ENCODE measurements around the gene OOSP4B. TPM values are rescaled to one million over a fixed set of nuclear protein-coding genes. Genes with fewer than 3 reads are reported as not detected.
"Not testable (repeated sequence)": the region's sequence is repeated elsewhere in the genome, so short reads cannot be mapped to it uniquely, and the experiment has no call there.

The OOSP4B gene
- total RNA-seq, 2 experiments from 2014 or later, result not detected

DNA sequence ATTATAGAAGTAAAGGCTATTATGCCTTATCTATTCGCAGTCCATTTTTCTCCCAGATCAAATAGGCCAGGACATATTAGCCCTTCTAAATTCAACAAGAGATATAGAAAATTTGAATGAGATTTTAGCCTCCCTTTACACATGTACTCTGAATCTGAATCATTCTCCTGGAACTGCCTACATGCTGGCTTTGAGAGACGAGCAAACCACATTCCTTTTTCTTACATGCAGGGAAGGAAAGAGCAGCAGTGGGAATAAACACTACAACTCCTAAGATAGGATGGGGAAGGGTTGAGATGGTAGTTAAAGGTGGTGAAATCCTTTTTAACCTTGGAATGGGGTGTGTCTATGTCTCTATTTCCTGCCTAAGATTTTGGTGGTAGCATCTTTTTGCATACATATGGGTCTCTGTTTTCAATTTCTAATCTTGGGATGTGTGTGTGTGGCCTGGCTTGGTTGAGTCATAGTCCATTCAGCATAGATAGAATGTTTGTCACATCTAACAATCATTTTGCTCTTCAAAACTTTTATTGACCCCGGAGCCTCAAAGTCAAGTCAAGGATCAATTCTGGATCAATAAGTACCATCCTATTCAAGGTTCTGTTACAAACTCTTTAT lies 12.1 kb downstream of the OOSP4B start:
- Histone ChIP-seq H3K36me3 (ENCODE audit: insufficient read depth, low read length) (no peaks in the 10 kb centered on the region), H3K9me2 (ENCODE audit: insufficient read depth, low read length) (no peaks in the 10 kb centered on the region), H2AFZ (ENCODE audit: low read length) (no peak overlapping the region), H3K4me1 (ENCODE audit: insufficient read depth, low read length, poor library complexity, severe bottlenecking) (no peaks in the 10 kb centered on the region), H4K20me1 (ENCODE audit: insufficient read depth, low read length) (no peaks in the 10 kb centered on the region), H3K27ac (ENCODE audit: low read depth, low read length, poor library complexity, severe bottlenecking) (no peak overlapping the region), H3K4me3 (ENCODE audit: low read depth, low read length, poor library complexity, severe bottlenecking) (no peak overlapping the region), H3K9me3 (ENCODE audit: low read length) (no peaks in the 10 kb centered on the region), H3K79me2 (ENCODE audit: insufficient read depth, low read depth, low read length) (no peaks in the 10 kb centered on the region), H3K4me2 (ENCODE audit: low read length) (no peak overlapping the region)
- BruUV-seq (replicated peaks), result no TSS peak
- DNase-seq (ENCODE audit: low spot score), result no peak
- TF ChIP-seq, protein P1, sequence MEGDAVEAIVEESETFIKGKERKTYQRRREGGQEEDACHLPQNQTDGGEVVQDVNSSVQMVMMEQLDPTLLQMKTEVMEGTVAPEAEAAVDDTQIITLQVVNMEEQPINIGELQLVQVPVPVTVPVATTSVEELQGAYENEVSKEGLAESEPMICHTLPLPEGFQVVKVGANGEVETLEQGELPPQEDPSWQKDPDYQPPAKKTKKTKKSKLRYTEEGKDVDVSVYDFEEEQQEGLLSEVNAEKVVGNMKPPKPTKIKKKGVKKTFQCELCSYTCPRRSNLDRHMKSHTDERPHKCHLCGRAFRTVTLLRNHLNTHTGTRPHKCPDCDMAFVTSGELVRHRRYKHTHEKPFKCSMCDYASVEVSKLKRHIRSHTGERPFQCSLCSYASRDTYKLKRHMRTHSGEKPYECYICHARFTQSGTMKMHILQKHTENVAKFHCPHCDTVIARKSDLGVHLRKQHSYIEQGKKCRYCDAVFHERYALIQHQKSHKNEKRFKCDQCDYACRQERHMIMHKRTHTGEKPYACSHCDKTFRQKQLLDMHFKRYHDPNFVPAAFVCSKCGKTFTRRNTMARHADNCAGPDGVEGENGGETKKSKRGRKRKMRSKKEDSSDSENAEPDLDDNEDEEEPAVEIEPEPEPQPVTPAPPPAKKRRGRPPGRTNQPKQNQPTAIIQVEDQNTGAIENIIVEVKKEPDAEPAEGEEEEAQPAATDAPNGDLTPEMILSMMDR (conservative IDR thresholded peaks at IDR 0.05; ENCODE audit: low read length), result no peak
- TF ChIP-seq EZH2phosphoT487 (IDR thresholded peaks at IDR 0.05; ENCODE audit: borderline replicate concordance, low read depth, low read length), result no peak
- intact Hi-C loops (cut with micrococcal nuclease; ENCODE audit: unreplicated experiment), result no loop called here
- ChIA-PET POLR2A (interaction anchor here (0.6 kb wide), 1 partner anchor 24 kb away, joined by 3 read pairs; no protein-coding TSS in a partner anchor), CTCF (ENCODE audit: unreplicated experiment) (no interaction called here)

DNA sequence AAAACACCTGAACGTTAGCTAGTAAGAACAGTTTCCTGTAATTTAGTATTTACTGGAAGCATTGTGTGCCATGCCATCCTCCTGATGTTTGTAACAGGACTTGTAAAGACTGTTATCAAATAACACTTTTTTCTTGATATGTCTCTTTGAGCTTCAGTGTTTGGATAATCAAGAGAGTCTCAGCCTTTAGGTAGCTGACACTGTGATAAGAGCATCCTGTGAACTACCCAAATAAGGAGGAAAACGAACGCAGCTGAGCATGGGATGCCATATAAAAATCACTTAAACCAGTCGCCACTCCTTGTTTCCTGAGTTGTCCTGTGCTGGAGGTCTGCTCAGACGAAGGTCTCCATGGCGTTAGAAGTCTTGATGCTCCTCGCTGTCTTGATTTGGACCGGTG lies 23.1 kb downstream of the OOSP4B start, which contains the start of gene OOSP2:
TSS of gene OOSP2 (plus strand) at position 301 of the 400 bp plus-strand sequence. CDS start at position 352, 51 bp downstream.
- TF ChIP-seq EZH2phosphoT487 (IDR thresholded peaks at IDR 0.05; ENCODE audit: borderline replicate concordance, low read depth, low read length), result no peak
- TF ChIP-seq, protein P1 (conservative IDR thresholded peaks at IDR 0.05; ENCODE audit: low read length), result no peak
- DNase-seq (ENCODE audit: low spot score), result no peak
- intact Hi-C loops (cut with micrococcal nuclease; ENCODE audit: unreplicated experiment), result no loop called here
- Histone ChIP-seq H3K4me2 (ENCODE audit: low read length) (no peak within 1 kb of the TSS), H3K79me2 (ENCODE audit: insufficient read depth, low read depth, low read length) (no peaks in the 10 kb centered on the region), H3K4me3 (ENCODE audit: low read depth, low read length, poor library complexity, severe bottlenecking) (no peak within 1 kb of the TSS), H3K9me3 (ENCODE audit: low read length) (no peaks in the 10 kb centered on the region), H3K27ac (ENCODE audit: low read depth, low read length, poor library complexity, severe bottlenecking) (no peak within 1 kb of the TSS), H4K20me1 (ENCODE audit: insufficient read depth, low read length) (no peaks in the 10 kb centered on the region), H3K36me3 (ENCODE audit: insufficient read depth, low read length) (no peaks in the 10 kb centered on the region), H2AFZ (ENCODE audit: low read length) (no peak within 1 kb of the TSS), H3K4me1 (ENCODE audit: insufficient read depth, low read length, poor library complexity, severe bottlenecking) (no peaks in the 10 kb centered on the region), H3K9me2 (ENCODE audit: insufficient read depth, low read length) (no peaks in the 10 kb centered on the region)
- ChIA-PET POLR2A (no interaction called here), CTCF (ENCODE audit: unreplicated experiment) (no interaction called here)
- no TSS peak for BruUV-seq (replicated peaks)

DNA sequence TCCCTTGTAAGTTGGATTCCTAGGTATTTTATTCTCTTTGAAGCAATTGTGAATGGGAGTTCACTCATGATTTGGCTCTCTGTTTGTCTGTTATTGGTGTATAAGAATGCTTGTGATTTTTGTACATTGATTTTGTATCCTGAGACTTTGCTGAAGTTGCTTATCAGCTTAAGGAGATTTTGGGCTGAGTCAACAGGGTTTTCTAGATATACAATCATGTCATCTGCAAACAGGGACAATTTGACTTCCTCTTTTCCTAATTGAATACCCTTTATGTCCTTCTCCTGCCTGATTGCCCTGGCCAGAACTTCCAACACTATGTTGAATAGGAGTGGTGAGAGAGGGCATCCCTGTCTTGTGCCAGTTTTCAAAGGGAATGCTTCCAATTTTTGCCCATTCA lies 33.4 kb downstream of the OOSP4B start:
- H3K4me2 ChIP-seq (ENCODE audit: low read length); H3K79me2 ChIP-seq (ENCODE audit: insufficient read depth, low read depth, low read length); H3K36me3 ChIP-seq (ENCODE audit: insufficient read depth, low read length); CTCF ChIA-PET (ENCODE audit: unreplicated experiment); intact Hi-C loops (cut with micrococcal nuclease; ENCODE audit: unreplicated experiment); DNase-seq (ENCODE audit: low spot score); H3K9me3 ChIP-seq (ENCODE audit: low read length); H3K4me1 ChIP-seq (ENCODE audit: insufficient read depth, low read length, poor library complexity, severe bottlenecking); H2AFZ ChIP-seq (ENCODE audit: low read length); H3K27ac ChIP-seq (ENCODE audit: low read depth, low read length, poor library complexity, severe bottlenecking); H3K9me2 ChIP-seq (ENCODE audit: insufficient read depth, low read length); BruUV-seq (replicated peaks); H4K20me1 ChIP-seq (ENCODE audit: insufficient read depth, low read length); H3K4me3 ChIP-seq (ENCODE audit: low read depth, low read length, poor library complexity, severe bottlenecking); POLR2A ChIA-PET: not testable (repeated sequence)

DNA sequence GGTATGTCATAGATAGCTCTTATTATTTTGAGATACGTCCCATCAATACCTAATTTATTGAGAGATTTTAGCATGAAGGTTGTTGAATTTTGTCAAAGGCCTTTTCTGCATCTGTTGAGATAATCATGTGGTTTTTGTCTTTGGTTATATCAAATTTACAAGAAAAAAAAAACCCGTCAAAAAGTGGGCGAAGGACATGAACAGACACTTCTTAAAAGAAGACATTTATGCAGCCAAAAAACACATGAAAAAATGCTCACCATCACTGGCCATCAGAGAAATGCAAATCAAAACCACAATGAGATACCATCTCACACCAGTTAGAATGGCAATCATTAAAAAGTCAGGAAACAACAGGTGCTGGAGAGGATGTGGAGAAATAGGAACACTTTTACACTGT lies 33.9 kb downstream of the OOSP4B start:
- not testable (repeated sequence) for H3K4me2 ChIP-seq (ENCODE audit: low read length)

More for the DNA sequence above, 33.9 kb downstream of the OOSP4B start:
- H3K9me2 ChIP-seq (ENCODE audit: insufficient read depth, low read length); H3K4me3 ChIP-seq (ENCODE audit: low read depth, low read length, poor library complexity, severe bottlenecking); BruUV-seq (replicated peaks); H2AFZ ChIP-seq (ENCODE audit: low read length); POLR2A ChIA-PET; DNase-seq (ENCODE audit: low spot score); H4K20me1 ChIP-seq (ENCODE audit: insufficient read depth, low read length); H3K27ac ChIP-seq (ENCODE audit: low read depth, low read length, poor library complexity, severe bottlenecking); H3K9me3 ChIP-seq (ENCODE audit: low read length); H3K36me3 ChIP-seq (ENCODE audit: insufficient read depth, low read length); CTCF ChIA-PET (ENCODE audit: unreplicated experiment); H3K4me1 ChIP-seq (ENCODE audit: insufficient read depth, low read length, poor library complexity, severe bottlenecking); intact Hi-C loops (cut with micrococcal nuclease; ENCODE audit: unreplicated experiment); H3K79me2 ChIP-seq (ENCODE audit: insufficient read depth, low read depth, low read length): not testable (repeated sequence)

Data from OCI-LY7 (cell line).